Keratinocyte (primary cell): ENCODE measurements around the gene TUBE1. TPM values are rescaled to one million over a fixed set of nuclear protein-coding genes. Genes with fewer than 3 reads are reported as not detected.
A peak's percentile ranks its signal among the peaks of the same experiment; 100 is the strongest.
"Not testable (repeated sequence)": the region's sequence is repeated elsewhere in the genome, so short reads cannot be mapped to it uniquely, and the experiment has no call there.

Experiments
- DNase-seq: peaks from one replicate; pipeline ENCODE4 v3.0.0-alpha.2; 2011; ENCODE audit warnings: low read depth, missing footprints, low spot score
- FAIRE-seq: peaks from 2 replicates; lab custom pipeline; 2011; peaks lifted over from hg19 to GRCh38; lab: Jason Lieb, UNC
- H2AFZ ChIP-seq: 2 replicates; pipeline ENCODE4 v1.6.0; 2012; ENCODE audit warnings: low read length, control low read depth, inconsistent platforms; ENCODE audit not compliant: control insufficient read depth
- H3K27ac ChIP-seq: 2 replicates; pipeline ENCODE4 v1.5.1; 2011; ENCODE audit warnings: low read length; ENCODE audit not compliant: control insufficient read depth, insufficient read depth
- H3K27me3 ChIP-seq: 3 replicates; pipeline ENCODE4 v1.6.0; 2011; ENCODE audit warnings: low read length; ENCODE audit not compliant: control insufficient read depth, insufficient read depth; ENCODE audit errors: extremely low read depth
- H3K36me3 ChIP-seq, 2 experiments: 2 replicates in 1 of 2; 3 replicates in 1 of 2; pipeline ENCODE4 v1.5.1; 2011; ENCODE audit warnings: low read length in 2 of 2, mild to moderate bottlenecking in 1 of 2; ENCODE audit not compliant: control insufficient read depth in 2 of 2, insufficient read depth in 2 of 2; ENCODE audit errors: extremely low read depth in 1 of 2
- H3K4me1 ChIP-seq: 3 replicates; pipeline ENCODE4 v1.5.1; 2011; ENCODE audit warnings: low read length; ENCODE audit not compliant: control insufficient read depth, insufficient read depth; ENCODE audit errors: extremely low read depth
- H3K4me2 ChIP-seq: 3 replicates; pipeline ENCODE4 v1.6.0; 2011; ENCODE audit warnings: low read depth, low read length; ENCODE audit not compliant: control insufficient read depth, insufficient read depth; ENCODE audit errors: extremely low read depth
- H3K4me3 ChIP-seq, 3 experiments: fragments of 200-600 bp in 1 of 3; sonication (generic) in 1 of 3; 2 replicates in 2 of 3; 3 replicates in 1 of 3; pipeline ENCODE4 v1.5.1; 2011 to 2016; ENCODE audit warnings: low read length in 3 of 3, mild to moderate bottlenecking in 3 of 3, control low read depth in 2 of 3, inconsistent platforms in 1 of 3, low read depth in 1 of 3, mixed read lengths in 1 of 3, mixed run types in 1 of 3, moderate library complexity in 1 of 3; ENCODE audit not compliant: control insufficient read depth in 2 of 3, insufficient read depth in 2 of 3; ENCODE audit errors: extremely low read depth in 1 of 3
- H3K79me2 ChIP-seq: 2 replicates; pipeline ENCODE4 v1.6.0; 2012; ENCODE audit warnings: low read length; ENCODE audit not compliant: control insufficient read depth, insufficient read depth
- H3K9ac ChIP-seq: 3 replicates; pipeline ENCODE4 v1.6.0; 2011; ENCODE audit warnings: low read length; ENCODE audit not compliant: control insufficient read depth, insufficient read depth; ENCODE audit errors: extremely low read depth
- H3K9me1 ChIP-seq: 3 replicates; pipeline ENCODE4 v1.6.0; 2011; ENCODE audit warnings: low read length; ENCODE audit not compliant: control insufficient read depth, insufficient read depth; ENCODE audit errors: extremely low read depth
- H3K9me3 ChIP-seq: 2 replicates; pipeline ENCODE4 v1.5.1; 2012; ENCODE audit warnings: low read depth, low read length; ENCODE audit not compliant: control insufficient read depth
- H4K20me1 ChIP-seq: 3 replicates; pipeline ENCODE4 v1.6.0; 2011; ENCODE audit warnings: low read length; ENCODE audit not compliant: control insufficient read depth, insufficient read depth; ENCODE audit errors: extremely low read depth
- CTCF ChIP-seq, 3 experiments: IDR thresholded peaks in 1 of 3; conservative IDR thresholded peaks in 1 of 3; optimal IDR thresholded peaks in 1 of 3; 2 replicates in 2 of 3; 3 replicates in 1 of 3; pipeline versions ENCODE3 to v1.5.1; 2011; ENCODE audit warnings: low read length in 3 of 3, mild to moderate bottlenecking in 3 of 3, moderate library complexity in 2 of 3, control low read depth in 1 of 3, inconsistent platforms in 1 of 3; ENCODE audit not compliant: insufficient read depth in 2 of 3; ENCODE audit errors: extremely low read depth in 1 of 3
- EZH2 ChIP-seq: IDR thresholded peaks from one replicate; pipeline ENCODE4 v1.6.1; 2012; ENCODE audit warnings: inconsistent platforms, mild to moderate bottlenecking, low read length, moderate library complexity
- dilution Hi-C: fragments of 300-500 bp; cut with MboI; formaldehyde crosslinking; loops from one replicate; pipeline ENCODE4 v1.7.0; 2020; ENCODE audit warnings: low sequenced_read_pairs; ENCODE audit not compliant: extremely low pct_ligation_motif_present
- polyA plus RNA-seq, 5 experiments: library from polyadenylated mRNA; depleted of rRNA in 3 of 5; stranded (reverse) in 3 of 5; stranded (forward) in 1 of 5; unstranded in 1 of 5; fragments of >200 nt; gene quantifications; 1 replicate in 1 of 5; 2 replicates in 3 of 5; 3 replicates in 1 of 5; pipeline versions ENCODE4 v1.2.1 to v1.2.3, GENCODE V29; 2011 to 2012; ENCODE audit warnings: missing spikeins in 2 of 5, low read depth in 1 of 5, low replicate concordance in 1 of 5

The TUBE1 gene
- polyA plus RNA-seq, 1 donor (not counting 4 experiments of a cell fraction or from before 2014, with no cell fraction given) = 15.4 TPM

GRCh38 chr6:112054555-112055190 lies 32.6 kb downstream of the TUBE1 start:
- DNase-seq = no peak

GRCh38 chr6:112054001-112054400 lies 33.3 kb downstream of the TUBE1 start, which contains the start of gene CCN6:
TSS of gene CCN6 (plus strand) at chr6:112054104. CDS start at chr6:112054358, 254 bp downstream.
- no peaks in the 10 kb centered on the region for H3K27me3 ChIP-seq
- TF ChIP-seq CTCF (optimal IDR thresholded peaks at IDR 0.05 in 1 of 3, IDR thresholded peaks at IDR 0.05 in 1 of 3, conservative IDR thresholded peaks at IDR 0.05 in 1 of 3; ENCODE audit: extremely low read depth in 1 of 3, insufficient read depth in 2 of 3, low read length in 3 of 3) (no peak), EZH2 (no peak)
- no peak within 1 kb of the TSS for H3K4me2 ChIP-seq
- no peak within 1 kb of the TSS for H3K27ac ChIP-seq
- H3K79me2 ChIP-seq = no peaks in the 10 kb centered on the region
- dilution Hi-C loops = no loop called here
- no peaks in the 10 kb centered on the region for H3K9me3 ChIP-seq
- DNase-seq (no peak), FAIRE-seq (no peak)
- peak within 1 kb of the TSS in 2 of 3 experiments; percentile 4 to 5 for H3K4me3 ChIP-seq
- no peaks in the 10 kb centered on the region for H3K36me3 ChIP-seq
- H3K4me1 ChIP-seq = no peaks in the 10 kb centered on the region
- H3K9ac ChIP-seq = no peak within 1 kb of the TSS
- H4K20me1 ChIP-seq = no peaks in the 10 kb centered on the region
- peak within 1 kb of the TSS; percentile 17 for H2AFZ ChIP-seq
- no peaks in the 10 kb centered on the region for H3K9me1 ChIP-seq

More at GRCh38 chr6:112054555-112055190, 32.6 kb downstream of the TUBE1 start:
- H3K79me2 ChIP-seq = no peaks in the 10 kb centered on the region
- no peak for FAIRE-seq
- no peaks in the 10 kb centered on the region for H3K27me3 ChIP-seq
- no peak overlapping the region for H3K27ac ChIP-seq
- no peaks in the 10 kb centered on the region for H3K9me3 ChIP-seq
- H3K4me2 ChIP-seq = no peak overlapping the region
- no peak overlapping the region for H3K9ac ChIP-seq
- no peaks in the 10 kb centered on the region for H3K4me1 ChIP-seq
- H2AFZ ChIP-seq = peak overlapping the region; percentile 17
- H3K9me1 ChIP-seq = no peaks in the 10 kb centered on the region
- TF ChIP-seq CTCF (optimal IDR thresholded peaks at IDR 0.05 in 1 of 3, IDR thresholded peaks at IDR 0.05 in 1 of 3, conservative IDR thresholded peaks at IDR 0.05 in 1 of 3; ENCODE audit: extremely low read depth in 1 of 3, insufficient read depth in 2 of 3, low read length in 3 of 3) (no peak), EZH2 (no peak)
- peak overlapping the region in 1 of 3 experiments; percentile 4 for H3K4me3 ChIP-seq
- no peaks in the 10 kb centered on the region for H4K20me1 ChIP-seq
- dilution Hi-C loops = no loop called here
- no peaks in the 10 kb centered on the region for H3K36me3 ChIP-seq

- H3K27me3 ChIP-seq, H3K4me2 ChIP-seq, H3K79me2 ChIP-seq, H2AFZ ChIP-seq, H3K36me3 ChIP-seq, H4K20me1 ChIP-seq, DNase-seq, H3K9me3 ChIP-seq, dilution Hi-C loops, FAIRE-seq, H3K4me1 ChIP-seq, H3K9ac ChIP-seq, H3K27ac ChIP-seq, H3K9me1 ChIP-seq, H3K4me3 ChIP-seq: not testable (repeated sequence)
Measured at GRCh38 chr6:112051251-112051740, 36.0 kb downstream of the TUBE1 start.
